HepG2 (cell line): ENCODE results near the gene ADAR. TPM values are rescaled to one million over a fixed set of nuclear protein-coding genes. Genes with fewer than 3 reads are reported as not detected.

ENCODE experiments used
- AKAP8 ChIP-seq: sonication (generic); formaldehyde crosslinking; IDR thresholded peaks from 2 replicates; pipeline ENCODE4 v1.5.1; 2020; ENCODE audit warnings: mild to moderate bottlenecking, missing genetic modification reagents
- EED ChIP-seq: sonication (generic); formaldehyde crosslinking; IDR thresholded peaks from 2 replicates; pipeline ENCODE4 v1.5.0; 2020; ENCODE audit warnings: mild to moderate bottlenecking, missing genetic modification reagents
- MYNN ChIP-seq: sonication (generic); formaldehyde crosslinking; IDR thresholded peaks from 2 replicates; pipeline ENCODE4 v1.4.0; 2020; ENCODE audit warnings: mild to moderate bottlenecking, low read depth, missing genetic modification reagents
- ZNF33B ChIP-seq: sonication (generic); formaldehyde crosslinking; IDR thresholded peaks from 2 replicates; pipeline ENCODE4 v1.5.1; 2020; ENCODE audit warnings: mild to moderate bottlenecking, missing genetic modification reagents
- ZNF432 ChIP-seq: sonication (generic); formaldehyde crosslinking; IDR thresholded peaks from 2 replicates; pipeline ENCODE4 v1.5.0; 2020; ENCODE audit warnings: missing genetic modification reagents, mild to moderate bottlenecking, borderline replicate concordance
- ZNF530 ChIP-seq: sonication (generic); formaldehyde crosslinking; IDR thresholded peaks from 2 replicates; pipeline ENCODE4 v1.5.0; 2020; ENCODE audit warnings: low read depth, mild to moderate bottlenecking, missing genetic modification reagents
- ZXDC ChIP-seq: sonication (generic); formaldehyde crosslinking; IDR thresholded peaks from 2 replicates; pipeline ENCODE4 v1.5.0; 2020; ENCODE audit warnings: mild to moderate bottlenecking, missing genetic modification reagents
- polyA plus RNA-seq, 8 experiments: library from polyadenylated mRNA; depleted of rRNA in 3 of 8; stranded (reverse) in 7 of 8; unstranded in 1 of 8; fragments of >200 nt; fragmentation: Illumina TruSeq in 4 of 8; extraction: Trizol in 4 of 8; gene quantifications; 2 replicates each; pipeline versions ENCODE4 v1.2.1 to v1.2.3, GENCODE V29; 2011 to 2016; ENCODE audit warnings: low read depth in 4 of 8, missing spikeins in 1 of 8, mixed read lengths in 1 of 8; ENCODE audit not compliant: insufficient read depth in 1 of 8
- total RNA-seq, 5 experiments: library from RNA; depleted of rRNA; stranded (reverse); fragments of >200 nt; fragmentation: Illumina TruSeq; extraction: Trizol; gene quantifications; 2 replicates each; pipeline ENCODE4 v1.2.3, GENCODE V29; 2016; ENCODE audit warnings: low read depth in 1 of 5
- TF ChIP-seq, protein P1 (sequence below): sonication (generic); formaldehyde crosslinking; IDR thresholded peaks from 2 replicates; pipeline ENCODE4 v1.8.1; 2022; ENCODE audit warnings: low read depth, mild to moderate bottlenecking, missing genetic modification reagents
- TF ChIP-seq, protein P2 (sequence below), 2 experiments: fragments of 450-650 bp in 1 of 2; sonication (generic) in 1 of 2; formaldehyde crosslinking; IDR thresholded peaks; 2 replicates each; pipeline versions ENCODE4 v1.5.0 to v1.8.0; 2020 to 2022; ENCODE audit warnings: mild to moderate bottlenecking in 1 of 2, missing genetic modification reagents in 1 of 2
- TF ChIP-seq, protein P3 (sequence below), 2 experiments: sonication (generic) in 1 of 2; formaldehyde crosslinking in 1 of 2; IDR thresholded peaks; 2 replicates each; pipeline versions ENCODE4 v1.4.0 to v1.6.1; 2016 to 2020; ENCODE audit warnings: borderline replicate concordance in 1 of 2, low read depth in 1 of 2, mild to moderate bottlenecking in 1 of 2, missing genetic modification reagents in 1 of 2
- TF ChIP-seq, protein P4 (sequence below): sonication (generic); formaldehyde crosslinking; IDR thresholded peaks from 2 replicates; pipeline ENCODE4 v1.4.0; 2020; ENCODE audit warnings: mild to moderate bottlenecking, missing genetic modification reagents
- TF ChIP-seq, protein P5 (sequence below): IDR thresholded peaks from 2 replicates; pipeline ENCODE4 v1.6.1; 2016; ENCODE audit warnings: mild to moderate bottlenecking

ADAR gene
- total and polyA plus RNA-seq, 2 of the 13 experiments (the other 11 are each of a cell fraction or from before 2014, with no cell fraction given), result 70.8 to 86.2 TPM

DNA sequence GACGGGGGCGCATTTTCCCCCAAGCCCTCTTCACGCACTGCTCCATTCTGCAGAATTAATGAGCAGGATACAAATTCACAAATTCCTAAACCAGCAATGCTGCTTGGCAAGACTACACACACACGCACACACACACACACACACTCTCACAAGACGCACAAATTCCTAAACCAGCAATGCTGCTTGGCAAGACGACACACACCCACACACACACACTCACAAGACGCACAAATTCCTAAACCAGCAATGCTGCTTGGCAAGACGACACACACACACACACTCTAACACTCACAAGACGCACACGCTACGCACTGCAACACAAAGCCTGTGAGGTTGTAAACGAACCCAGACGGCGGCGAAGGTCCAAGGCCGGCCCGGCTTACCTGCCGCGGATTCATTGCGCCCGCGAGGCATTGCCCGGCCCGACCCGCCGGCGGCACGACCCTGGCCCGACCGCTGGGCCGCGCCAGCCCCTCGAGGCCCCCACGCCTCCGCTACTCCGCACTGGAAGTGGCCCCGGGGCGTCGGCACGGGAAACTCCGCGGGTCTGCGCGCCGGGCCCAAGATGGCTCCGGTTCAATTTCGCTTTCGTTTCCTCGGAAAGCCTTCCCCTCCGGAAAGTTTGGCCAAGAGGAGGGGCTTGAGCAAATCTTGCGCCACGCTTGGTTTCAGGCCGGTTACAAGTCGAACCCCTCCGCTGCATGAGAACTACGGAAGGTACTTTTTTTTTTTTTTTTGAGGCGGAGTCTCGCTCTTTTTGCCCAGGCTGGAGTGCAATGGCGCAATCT, at the start of gene ADAR (continued):
- TF ChIP-seq ZNF33B (CRISPR knock-in tag) (0 out of 2 replicates have a peak, but pooled peaks have one; percentile 34), MYNN (no peak), ZNF432 (CRISPR knock-in tag) (no peak), AKAP8 (CRISPR knock-in tag) (no peak), EED (CRISPR knock-in tag) (peak; percentile 77; the same call in 1 of the 2 replicates), ZXDC (0 out of 2 replicates have a peak, but pooled peaks have one; percentile 34), ZNF530 (no peak)
- TF ChIP-seq, protein P1, sequence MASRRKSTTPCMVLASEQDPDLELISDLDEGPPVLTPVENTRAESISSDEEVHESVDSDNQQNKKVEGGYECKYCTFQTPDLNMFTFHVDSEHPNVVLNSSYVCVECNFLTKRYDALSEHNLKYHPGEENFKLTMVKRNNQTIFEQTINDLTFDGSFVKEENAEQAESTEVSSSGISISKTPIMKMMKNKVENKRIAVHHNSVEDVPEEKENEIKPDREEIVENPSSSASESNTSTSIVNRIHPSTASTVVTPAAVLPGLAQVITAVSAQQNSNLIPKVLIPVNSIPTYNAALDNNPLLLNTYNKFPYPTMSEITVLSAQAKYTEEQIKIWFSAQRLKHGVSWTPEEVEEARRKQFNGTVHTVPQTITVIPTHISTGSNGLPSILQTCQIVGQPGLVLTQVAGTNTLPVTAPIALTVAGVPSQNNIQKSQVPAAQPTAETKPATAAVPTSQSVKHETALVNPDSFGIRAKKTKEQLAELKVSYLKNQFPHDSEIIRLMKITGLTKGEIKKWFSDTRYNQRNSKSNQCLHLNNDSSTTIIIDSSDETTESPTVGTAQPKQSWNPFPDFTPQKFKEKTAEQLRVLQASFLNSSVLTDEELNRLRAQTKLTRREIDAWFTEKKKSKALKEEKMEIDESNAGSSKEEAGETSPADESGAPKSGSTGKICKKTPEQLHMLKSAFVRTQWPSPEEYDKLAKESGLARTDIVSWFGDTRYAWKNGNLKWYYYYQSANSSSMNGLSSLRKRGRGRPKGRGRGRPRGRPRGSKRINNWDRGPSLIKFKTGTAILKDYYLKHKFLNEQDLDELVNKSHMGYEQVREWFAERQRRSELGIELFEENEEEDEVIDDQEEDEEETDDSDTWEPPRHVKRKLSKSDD (CRISPR knock-in tag), result 0 out of 2 replicates have a peak, but pooled peaks have one; percentile 50
- TF ChIP-seq, protein P2, sequence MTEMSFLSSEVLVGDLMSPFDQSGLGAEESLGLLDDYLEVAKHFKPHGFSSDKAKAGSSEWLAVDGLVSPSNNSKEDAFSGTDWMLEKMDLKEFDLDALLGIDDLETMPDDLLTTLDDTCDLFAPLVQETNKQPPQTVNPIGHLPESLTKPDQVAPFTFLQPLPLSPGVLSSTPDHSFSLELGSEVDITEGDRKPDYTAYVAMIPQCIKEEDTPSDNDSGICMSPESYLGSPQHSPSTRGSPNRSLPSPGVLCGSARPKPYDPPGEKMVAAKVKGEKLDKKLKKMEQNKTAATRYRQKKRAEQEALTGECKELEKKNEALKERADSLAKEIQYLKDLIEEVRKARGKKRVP (CRISPR knock-in tag; IDR thresholded peaks at IDR 0.05), result peak in 1 of 2 experiments; percentile 76; a peak in 2 of 4 replicates
- TF ChIP-seq, protein P3, sequence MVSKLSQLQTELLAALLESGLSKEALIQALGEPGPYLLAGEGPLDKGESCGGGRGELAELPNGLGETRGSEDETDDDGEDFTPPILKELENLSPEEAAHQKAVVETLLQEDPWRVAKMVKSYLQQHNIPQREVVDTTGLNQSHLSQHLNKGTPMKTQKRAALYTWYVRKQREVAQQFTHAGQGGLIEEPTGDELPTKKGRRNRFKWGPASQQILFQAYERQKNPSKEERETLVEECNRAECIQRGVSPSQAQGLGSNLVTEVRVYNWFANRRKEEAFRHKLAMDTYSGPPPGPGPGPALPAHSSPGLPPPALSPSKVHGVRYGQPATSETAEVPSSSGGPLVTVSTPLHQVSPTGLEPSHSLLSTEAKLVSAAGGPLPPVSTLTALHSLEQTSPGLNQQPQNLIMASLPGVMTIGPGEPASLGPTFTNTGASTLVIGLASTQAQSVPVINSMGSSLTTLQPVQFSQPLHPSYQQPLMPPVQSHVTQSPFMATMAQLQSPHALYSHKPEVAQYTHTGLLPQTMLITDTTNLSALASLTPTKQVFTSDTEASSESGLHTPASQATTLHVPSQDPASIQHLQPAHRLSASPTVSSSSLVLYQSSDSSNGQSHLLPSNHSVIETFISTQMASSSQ (IDR thresholded peaks at IDR 0.05; ENCODE audit: low read depth), result no peak
- TF ChIP-seq, protein P3 (CRISPR knock-in tag; IDR thresholded peaks at IDR 0.05; ENCODE audit: borderline replicate concordance), result 0 out of 2 replicates have a peak, but pooled peaks have one; percentile 9
- TF ChIP-seq, protein P4, sequence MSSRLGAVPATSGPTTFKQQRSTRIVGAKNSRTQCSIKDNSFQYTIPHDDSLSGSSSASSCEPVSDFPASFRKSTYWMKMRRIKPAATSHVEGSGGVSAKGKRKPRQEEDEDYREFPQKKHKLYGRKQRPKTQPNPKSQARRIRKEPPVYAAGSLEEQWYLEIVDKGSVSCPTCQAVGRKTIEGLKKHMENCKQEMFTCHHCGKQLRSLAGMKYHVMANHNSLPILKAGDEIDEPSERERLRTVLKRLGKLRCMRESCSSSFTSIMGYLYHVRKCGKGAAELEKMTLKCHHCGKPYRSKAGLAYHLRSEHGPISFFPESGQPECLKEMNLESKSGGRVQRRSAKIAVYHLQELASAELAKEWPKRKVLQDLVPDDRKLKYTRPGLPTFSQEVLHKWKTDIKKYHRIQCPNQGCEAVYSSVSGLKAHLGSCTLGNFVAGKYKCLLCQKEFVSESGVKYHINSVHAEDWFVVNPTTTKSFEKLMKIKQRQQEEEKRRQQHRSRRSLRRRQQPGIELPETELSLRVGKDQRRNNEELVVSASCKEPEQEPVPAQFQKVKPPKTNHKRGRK (CRISPR knock-in tag), result no peak
- TF ChIP-seq, protein P5, sequence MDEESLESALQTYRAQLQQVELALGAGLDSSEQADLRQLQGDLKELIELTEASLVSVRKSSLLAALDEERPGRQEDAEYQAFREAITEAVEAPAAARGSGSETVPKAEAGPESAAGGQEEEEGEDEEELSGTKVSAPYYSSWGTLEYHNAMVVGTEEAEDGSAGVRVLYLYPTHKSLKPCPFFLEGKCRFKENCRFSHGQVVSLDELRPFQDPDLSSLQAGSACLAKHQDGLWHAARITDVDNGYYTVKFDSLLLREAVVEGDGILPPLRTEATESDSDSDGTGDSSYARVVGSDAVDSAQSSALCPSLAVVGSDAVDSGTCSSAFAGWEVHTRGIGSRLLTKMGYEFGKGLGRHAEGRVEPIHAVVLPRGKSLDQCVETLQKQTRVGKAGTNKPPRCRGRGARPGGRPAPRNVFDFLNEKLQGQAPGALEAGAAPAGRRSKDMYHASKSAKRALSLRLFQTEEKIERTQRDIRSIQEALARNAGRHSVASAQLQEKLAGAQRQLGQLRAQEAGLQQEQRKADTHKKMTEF (CRISPR knock-in tag), result peak; percentile 6; the same call in 1 of the 2 replicates
